Brain pericyte (primary cell): ENCODE measurements around the gene LAMA2.

ENCODE experiments used
- DNase-seq: peaks from one replicate; pipeline ENCODE4 v3.0.0-alpha.2; 2012; ENCODE audit warnings: low read depth, low spot score

The LAMA2 gene

DNA sequence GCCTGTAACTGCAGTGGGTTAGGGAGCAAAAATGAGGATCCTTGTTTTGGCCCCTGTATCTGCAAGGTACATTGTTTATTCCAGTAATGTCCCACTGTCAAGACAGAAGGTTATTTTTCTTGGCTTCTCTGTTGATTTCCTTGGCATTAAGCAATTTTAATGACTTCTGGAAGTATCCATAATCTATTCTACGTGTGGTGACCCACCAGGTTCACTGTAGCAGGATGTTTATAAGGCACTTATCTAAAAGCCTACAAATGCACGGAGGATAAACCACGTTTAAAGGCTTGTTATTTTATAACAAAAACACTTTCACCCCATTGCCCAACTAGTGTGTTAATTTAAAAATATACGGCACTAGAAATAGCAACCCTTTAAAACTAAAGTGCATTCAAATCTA, 294.9 kb downstream of the LAMA2 start:
- DNase-seq, result no peak

DNA sequence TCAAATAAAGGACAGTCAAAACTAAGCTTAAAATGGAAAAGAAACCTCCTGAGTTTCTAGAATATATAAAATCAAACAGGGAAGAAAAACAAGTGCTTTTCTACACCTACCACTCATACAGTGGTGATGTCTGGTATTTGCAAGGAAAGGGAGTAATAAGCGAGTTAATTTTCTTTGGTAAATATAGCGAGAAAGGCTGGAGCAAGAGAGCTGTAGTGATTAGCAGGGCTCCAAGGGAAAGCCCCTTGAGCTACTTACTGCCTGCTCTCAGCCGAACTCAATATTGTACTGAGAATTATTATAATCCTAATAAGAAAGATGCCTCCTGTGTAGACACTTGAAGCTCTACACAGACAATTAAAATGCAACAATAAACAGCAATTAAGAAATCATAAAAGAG, 296.3 kb downstream of the LAMA2 start:
- no peak for DNase-seq

DNA sequence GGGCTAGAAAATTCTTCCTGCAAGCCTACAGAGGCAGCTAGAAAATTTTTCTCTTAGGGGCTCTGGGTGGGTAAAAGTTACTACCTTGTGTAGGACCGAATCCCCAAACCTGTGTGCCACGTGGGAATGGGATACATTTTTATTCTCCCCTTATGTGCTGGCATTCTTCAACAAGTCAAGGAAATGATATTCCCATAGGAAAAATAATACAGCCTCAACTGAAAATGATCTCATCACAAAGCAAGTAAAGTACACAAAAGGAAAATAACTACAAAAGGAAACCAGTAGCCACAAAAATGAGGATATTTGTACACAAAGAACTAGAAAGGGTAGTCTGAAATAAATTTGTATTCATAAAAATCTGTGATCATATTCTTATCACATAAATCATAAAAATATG, 298.1 kb downstream of the LAMA2 start:
- DNase-seq, result no peak

DNA sequence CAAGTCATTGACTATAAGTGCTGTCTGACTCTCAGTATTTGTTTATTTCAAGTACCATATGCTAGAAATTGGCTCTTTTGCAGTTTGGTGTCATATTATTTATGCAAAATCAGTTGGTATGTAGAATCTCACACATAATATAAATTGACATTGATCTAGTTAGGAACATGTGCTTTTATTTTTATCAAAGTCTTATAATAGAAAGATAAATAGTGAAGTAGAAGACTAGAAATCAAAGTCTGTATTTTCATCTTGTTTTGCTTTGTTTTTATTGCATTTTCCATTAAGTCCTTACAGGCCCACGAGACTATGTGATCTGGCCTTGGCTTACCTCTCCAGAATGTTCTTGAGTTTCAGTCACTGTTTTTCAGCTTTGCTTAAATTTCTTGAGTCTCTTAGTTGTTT, 300.3 kb downstream of the LAMA2 start:
- no peak for DNase-seq

DNA sequence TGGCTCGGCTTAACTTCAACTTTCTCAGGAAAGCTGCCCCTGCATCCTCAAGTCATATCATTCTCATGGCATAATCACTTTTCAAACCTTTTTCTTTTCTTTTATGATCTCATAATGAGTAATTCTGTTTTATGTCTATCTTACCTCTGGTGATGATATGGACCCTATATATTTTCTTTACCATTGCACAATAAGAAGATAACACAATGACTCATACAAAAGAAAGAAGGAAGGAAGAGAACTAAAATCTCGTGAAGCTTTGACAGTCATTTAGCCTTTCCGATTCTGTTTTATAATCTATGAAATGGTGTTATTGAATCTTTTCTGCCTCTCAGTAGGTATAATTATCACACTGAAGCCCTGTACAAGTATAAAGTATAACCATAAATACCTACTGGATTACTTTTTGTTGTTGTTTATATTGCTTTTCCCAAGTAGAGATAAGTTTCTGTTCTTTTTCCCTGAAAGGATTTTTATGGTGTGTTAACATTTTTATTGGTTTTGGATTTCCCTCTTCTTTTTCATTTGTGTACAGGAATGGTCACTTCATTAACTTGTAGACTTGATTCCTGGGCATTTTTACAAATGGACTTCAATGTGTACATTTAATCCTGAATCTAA, 300.9 kb downstream of the LAMA2 start:
- no peak for DNase-seq

DNA sequence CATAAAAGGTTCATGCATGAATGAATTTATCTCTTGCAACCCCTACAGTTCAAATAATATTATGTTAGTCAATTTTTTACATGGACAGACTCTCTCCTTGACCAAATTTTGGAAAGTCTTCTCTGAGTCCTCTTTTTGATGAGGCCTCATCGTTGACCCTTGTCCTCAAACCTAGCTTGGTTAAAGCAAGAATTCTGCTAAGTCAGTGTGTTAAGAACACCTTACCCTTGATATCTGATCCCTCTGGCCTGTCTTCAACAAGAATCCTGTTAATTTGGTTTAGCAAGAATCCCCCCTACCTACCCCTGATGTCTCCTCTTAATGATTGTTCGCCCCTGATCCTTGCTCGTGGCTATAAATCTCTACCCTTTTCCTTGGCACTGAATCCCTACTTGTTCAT, 301.4 kb downstream of the LAMA2 start:
- no peak for DNase-seq

DNA sequence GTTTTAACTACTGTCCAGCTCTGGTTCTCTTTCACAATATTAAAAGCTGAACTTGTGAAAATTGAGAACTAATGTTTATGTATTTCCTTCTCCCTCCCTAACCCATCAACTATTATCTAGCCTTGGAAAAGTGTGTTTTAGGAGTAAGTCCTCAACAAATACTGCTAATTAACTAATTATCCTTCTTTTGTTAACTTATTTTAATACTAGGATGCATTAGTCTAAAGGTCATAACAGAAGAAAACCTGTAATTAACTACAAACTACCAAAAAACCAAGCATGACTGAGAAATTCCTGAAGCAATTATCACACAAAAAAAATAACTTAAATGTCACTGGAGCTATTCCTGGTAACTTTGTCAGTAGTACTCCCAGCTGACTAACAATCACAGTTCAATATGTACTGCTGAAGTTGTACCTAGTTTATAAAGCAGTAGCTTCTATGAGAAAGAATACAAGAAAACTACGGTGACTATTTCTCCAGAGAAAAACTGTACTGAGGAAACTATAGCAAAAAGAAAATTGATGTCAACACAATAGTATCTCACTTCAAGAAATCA, 301.9 kb downstream of the LAMA2 start:
- no peak for DNase-seq

DNA sequence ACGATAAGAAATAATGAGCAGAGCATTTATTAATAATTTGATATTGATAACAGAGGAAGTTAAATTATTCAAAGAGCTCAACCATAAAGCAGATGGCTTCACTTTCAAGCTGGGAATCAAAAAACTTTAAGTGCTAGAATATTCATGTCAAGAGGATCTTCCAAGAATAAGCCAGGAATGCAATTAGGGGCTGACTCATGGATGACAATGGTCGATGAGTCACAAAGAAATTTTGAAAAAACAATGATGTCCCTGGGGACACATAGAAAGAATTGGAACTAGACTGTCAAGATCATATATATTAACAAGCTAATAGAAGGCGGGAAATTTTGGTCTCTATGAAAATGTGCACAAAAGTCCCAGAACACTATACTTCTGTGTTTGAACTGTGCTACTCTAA, 304.1 kb downstream of the LAMA2 start:
- DNase-seq, result no peak

DNA sequence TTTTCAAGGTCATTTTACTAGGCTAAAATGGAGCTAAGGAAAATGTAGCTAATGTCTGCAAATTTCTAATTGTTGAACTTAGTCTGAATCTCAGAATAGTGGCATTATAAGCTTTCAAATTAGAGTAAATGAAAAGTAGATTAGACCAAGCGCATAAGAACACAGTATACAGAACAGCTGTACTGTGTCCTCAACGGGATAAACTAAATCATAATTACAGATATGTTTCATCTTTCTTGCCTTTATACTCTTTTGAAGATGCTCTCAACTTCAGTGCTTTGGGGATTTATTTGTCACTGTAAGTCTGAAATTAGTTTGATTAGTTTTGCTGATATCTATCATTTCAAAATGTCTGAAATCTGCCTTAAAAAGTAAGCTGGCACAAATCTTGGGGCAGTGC, 305.4 kb downstream of the LAMA2 start:
- DNase-seq, result no peak

DNA sequence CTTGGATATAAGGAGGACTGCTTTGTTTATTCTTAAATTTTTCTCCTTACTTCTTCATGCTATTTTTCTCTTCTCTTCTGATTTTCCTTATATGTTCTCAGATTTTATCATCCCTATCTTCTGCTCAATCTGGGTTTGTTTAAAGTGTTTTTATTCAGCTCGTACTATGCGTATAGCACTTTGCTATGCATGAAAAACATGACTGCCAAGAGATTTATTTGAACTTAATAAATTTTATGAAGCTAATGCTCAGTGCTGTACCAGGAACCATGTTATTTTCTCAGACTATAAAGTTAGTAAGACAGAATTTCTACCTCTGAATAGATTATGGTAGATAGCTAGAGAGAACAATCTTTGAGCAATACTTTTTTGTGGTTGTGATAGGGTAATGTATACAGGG, 305.9 kb downstream of the LAMA2 start:
- DNase-seq, result no peak

DNA sequence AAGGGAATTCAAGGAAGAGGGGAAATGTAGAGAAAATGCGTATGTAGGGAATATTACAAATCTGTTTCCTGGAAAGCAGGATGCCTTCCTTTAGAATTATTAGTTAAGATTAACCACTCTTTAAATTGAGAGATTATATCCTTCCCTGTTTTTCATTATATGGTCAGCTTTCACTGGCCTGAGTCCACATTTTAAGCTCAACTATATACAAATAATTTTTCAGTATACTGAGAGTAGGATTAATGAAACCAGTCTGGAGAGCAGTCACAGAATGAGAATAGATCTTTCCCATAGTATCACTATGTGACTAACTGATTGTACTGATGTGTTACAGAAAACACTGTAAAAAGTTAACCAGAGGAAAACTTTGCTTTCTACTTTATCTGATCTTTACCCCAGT, 306.3 kb downstream of the LAMA2 start:
- no peak for DNase-seq

DNA sequence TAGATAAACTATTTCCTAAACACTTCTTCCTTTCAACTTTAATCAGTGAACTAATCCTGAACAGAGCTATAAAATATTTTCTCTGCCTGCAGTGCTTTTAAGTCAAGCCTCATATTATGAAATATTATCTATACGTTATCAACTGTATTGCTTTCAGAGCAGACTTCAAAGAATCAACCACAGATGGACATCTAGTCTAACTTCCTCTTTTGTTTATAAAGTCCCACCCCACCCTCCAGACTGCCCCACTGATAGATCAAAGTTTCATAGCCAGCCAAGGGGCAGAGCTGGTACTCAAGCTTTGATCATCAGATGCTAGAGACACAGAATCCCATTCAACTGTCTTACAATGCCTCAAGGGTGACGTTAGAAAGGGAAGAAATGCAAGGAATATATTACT, 308.3 kb downstream of the LAMA2 start:
- DNase-seq, result no peak

DNA sequence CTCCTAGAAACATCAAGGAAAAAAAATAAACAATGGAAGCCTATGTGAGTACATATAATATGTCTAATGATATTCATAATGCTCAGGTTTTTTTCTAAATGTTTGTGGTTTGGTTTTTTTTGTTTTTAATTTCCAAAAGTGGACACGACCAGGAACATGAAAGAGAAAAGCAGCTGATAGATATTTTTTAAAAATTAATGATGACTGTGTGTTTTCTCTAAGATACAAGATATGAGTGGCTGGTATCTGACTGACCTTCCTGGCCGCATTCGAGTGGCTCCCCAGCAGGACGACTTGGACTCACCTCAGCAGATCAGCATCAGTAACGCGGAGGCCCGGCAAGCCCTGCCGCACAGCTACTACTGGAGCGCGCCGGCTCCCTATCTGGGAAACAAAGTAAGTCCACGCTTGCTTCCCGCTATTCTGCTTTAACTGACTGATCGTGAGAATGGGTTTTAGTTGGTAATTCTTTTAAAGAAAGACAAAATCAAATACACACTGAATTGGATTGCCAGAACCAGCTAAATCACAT, 309.6 kb downstream of the LAMA2 start:
- DNase-seq, result no peak

DNA sequence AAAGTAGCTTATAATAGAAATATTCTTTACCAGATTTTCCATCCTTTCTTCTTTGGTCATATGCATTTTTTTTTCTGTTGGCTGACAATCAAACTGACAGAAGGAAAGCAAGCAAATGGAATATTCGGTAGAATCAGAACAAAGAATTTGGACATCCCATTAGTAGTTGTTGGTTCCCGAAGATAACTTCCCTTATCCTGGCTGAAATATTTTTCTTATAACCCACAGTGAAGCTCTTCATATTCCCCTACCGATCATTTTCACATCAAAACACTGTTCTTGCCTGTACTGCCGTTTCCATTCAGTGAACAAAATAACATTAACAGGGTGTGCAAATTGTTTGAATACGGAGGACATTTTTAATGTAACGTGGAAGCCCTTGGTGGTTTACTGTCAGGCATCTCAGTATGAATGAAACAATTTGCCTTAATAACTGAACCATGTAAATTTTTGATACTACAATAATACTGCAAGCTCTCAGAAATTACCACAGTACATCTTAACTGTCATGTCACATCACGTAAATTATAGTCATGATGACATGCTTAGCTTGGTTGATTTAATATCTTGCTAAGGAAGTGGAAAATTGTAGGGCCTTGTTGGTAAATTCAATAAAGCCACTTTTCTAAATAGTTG, 311.5 kb downstream of the LAMA2 start:
- DNase-seq, result no peak

DNA sequence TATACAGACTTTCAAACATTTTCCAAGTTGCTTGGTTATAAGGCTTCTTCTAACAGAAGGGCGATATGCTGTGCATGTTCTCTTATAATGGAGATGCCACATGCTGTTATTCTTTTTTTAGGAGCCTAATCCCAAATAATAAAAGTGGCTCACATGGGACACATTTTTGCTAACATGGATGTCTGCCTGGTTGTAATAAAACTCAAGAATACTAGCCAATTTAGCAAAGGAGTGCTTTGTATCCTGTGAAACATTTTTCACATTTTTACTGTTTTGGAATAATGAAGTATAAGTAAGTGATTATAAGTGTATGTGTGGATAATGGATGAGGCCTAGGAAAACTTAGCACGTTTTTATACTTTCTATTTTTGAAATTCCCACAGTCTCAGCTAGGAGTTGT, 312.2 kb downstream of the LAMA2 start:
- no peak for DNase-seq

DNA sequence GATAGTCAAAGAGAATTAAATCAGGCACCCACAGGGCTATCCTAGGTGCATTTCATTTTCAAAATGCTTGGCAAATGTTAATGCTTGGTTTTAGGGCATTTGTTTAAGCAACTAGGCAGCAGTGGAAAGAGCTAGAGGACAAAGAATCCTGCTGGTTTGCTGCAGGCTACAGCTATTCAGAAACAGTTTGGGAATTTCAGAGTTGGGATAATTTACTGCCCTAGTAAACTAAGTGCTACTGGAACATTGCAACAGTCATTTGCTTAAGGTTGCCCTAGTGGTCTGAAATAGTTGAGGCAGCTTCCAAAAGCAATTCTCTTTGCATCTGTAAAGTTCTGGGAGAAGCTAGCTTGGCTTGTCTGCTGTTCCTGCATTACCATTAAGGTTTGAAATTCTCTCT, 312.7 kb downstream of the LAMA2 start:
- DNase-seq, result no peak

DNA sequence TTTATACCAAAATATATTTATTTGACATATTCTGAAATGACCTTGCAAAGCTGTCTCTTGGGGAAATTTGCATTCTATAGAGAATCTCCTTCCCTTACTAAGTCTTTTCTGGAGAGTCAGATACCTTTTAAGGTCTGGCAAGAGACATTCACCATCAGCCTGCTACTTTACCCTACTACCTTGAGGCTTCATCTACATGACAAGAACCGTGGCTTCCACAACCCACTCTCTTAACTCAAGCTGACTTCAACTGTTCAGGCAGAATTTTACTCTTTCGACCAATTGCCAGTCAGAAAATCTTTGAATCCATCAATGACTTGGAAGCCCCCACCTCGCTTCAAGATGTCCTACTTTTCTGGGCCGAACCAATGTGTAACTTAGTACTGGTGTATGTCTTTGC, 314.2 kb downstream of the LAMA2 start:
- DNase-seq, result no peak

DNA sequence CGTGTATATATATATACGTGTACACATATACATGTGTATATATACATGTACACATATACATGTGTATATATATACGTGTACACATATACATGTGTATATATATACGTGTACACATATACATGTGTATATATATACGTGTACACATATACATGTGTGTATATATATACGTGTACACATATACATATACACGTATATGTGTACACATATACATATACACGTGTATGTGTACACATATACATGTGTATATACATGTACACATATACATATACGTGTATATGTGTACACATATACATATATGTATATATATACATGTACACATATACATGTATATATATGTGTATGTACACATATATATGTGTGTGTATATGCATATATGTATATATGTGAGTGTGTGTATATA, 317.2 kb downstream of the LAMA2 start:
- DNase-seq, result no peak

DNA sequence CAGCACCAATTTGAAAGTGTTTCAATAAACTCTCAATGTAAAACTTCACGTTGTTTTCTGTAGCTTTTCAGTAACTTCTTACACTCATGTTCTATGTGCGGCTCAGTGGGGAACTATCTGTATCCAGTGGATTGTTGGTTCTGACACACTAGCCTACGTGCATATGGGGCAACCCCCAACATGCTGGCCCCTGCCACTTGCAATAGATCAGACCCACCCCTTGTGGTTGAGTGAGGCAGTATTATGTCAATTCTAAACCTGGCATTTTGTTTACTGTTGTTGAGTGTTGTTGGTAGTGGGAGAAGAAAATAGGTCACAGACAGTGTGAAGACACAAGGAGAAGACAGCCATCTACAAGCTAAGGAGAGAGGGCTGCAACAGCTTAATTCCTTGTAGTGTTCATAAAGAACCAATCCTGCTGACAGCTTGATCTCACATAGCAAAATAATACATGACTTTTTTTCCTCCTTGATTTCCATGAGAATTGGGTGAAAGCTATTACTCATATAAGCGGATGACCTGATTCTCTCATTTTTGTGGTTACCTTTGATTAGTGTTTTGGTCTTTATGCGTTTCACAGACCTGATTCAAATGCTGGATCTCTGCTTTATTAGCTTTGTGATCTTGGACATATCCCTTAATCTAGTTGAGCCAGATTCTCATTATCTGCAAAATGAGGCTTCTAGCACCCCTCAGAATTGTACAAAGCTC, 320.4 kb downstream of the LAMA2 start:
- no peak for DNase-seq

DNA sequence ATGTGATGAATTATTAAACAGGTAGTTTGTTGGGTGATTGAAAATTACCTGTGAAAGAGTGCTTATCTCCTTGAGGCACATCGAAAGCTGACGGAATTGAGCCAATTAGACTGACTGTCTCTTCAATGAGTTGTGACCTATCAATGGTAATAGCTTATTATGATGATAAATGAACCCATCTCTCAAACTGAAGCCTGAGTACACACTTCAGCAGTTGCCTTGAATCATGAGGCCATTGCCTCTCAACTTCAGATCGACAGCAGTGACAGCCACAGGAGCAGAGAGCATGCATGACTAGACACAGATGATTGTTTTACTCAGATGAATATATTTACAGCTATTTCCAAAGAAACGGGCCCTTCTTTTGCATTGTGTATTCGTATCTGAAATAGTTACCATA, 323.9 kb downstream of the LAMA2 start:
- DNase-seq, result no peak

DNA sequence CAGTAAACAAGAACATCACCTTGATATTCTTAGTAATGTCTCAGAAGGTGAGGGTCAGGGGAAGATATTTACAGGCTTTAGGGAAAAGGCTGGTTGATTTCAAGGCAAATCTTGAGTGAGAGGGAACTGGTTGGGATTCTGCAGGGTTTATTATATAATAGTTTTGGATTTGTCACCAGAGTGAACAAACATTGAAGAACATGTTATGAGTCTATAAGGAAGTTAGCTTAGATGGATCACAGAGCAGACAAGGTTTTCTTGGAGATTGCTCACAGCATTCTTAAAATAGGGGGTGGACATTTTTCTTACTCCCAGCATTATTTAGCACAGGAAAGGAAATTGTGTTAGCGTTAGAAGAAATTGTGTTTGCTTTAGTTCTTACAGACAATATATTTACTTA, 324.9 kb downstream of the LAMA2 start:
- no peak for DNase-seq

DNA sequence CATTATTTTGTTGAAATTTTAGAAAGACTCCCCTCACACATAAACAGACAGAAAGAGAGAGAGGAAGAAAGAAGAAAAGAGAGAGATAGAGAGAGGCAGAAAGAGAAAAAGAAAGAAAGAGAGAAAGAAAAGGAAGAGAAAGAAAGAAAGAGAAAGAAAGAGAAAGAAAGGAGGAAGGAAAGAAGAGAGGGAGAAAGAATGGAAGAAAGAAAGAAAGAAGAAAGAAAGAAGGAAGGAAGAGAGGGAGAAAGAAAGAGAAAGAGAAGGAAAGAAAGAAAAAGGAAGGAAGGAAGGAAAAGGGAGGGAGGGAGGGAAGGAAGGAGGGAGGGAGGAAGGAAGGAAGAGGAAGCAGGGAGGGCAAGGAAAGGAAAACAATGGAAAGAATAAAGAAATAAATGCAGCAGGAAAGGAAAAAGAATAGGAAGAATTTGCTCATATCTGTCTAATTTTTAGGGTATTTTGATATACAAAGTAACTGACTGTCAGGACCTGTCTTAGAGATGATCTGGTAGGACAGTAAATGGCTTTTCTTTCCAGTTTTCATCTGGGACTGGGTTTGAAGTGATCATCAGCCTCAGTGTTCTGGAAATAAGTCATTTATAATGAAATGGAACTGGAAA, 325.6 kb downstream of the LAMA2 start:
- DNase-seq, result no peak
